GM23248 (cell line): ENCODE results near the gene FKBP5. TPM values are rescaled to one million over a fixed set of nuclear protein-coding genes. Genes with fewer than 3 reads are reported as not detected.

Experiments used
- DNase-seq: peaks from one replicate; pipeline ENCODE4 v3.0.0-alpha.2; 2015
- H2AFZ ChIP-seq: fragments of 200-600 bp; sonication (generic); 2 replicates; pipeline ENCODE4 v1.6.1; 2016; ENCODE audit warnings: antibody characterized with exemption
- H3F3A ChIP-seq: fragments of 200-600 bp; sonication (generic); 2 replicates; pipeline ENCODE4 v1.6.1; 2016; ENCODE audit warnings: mild to moderate bottlenecking, antibody characterized with exemption, mixed run types; ENCODE audit not compliant: insufficient read depth
- H3K27ac ChIP-seq: fragments of 200-600 bp; sonication (generic); 2 replicates; pipeline ENCODE4 v1.5.1; 2016; ENCODE audit warnings: mild to moderate bottlenecking
- H3K27me3 ChIP-seq: fragments of 200-600 bp; sonication (generic); replicated peaks from 2 replicates; pipeline ENCODE4 v1.6.1; 2016; ENCODE audit warnings: mild to moderate bottlenecking; ENCODE audit not compliant: insufficient read depth
- H3K36me3 ChIP-seq: fragments of 200-600 bp; sonication (generic); 2 replicates; pipeline ENCODE4 v1.6.1; 2016; ENCODE audit warnings: low read depth, mild to moderate bottlenecking
- H3K4me1 ChIP-seq: fragments of 200-600 bp; sonication (generic); 2 replicates; pipeline ENCODE4 v1.6.1; 2016; ENCODE audit warnings: mild to moderate bottlenecking; ENCODE audit not compliant: insufficient read depth
- H3K4me2 ChIP-seq: fragments of 200-600 bp; sonication (generic); one replicate; pipeline ENCODE4 v1.6.1; 2016; ENCODE audit warnings: mild to moderate bottlenecking; ENCODE audit not compliant: unreplicated experiment
- H3K4me3 ChIP-seq: fragments of 200-600 bp; sonication (generic); 2 replicates; pipeline ENCODE4 v1.5.1; 2016; ENCODE audit warnings: mild to moderate bottlenecking
- H3K79me2 ChIP-seq: fragments of 200-600 bp; sonication (generic); 2 replicates; pipeline ENCODE4 v1.6.1; 2016; ENCODE audit warnings: mild to moderate bottlenecking; ENCODE audit not compliant: insufficient read depth
- H3K9ac ChIP-seq: fragments of 200-600 bp; sonication (generic); 2 replicates; pipeline ENCODE4 v1.6.1; 2016; ENCODE audit warnings: mild to moderate bottlenecking
- H3K9me2 ChIP-seq: fragments of 200-600 bp; sonication (generic); 2 replicates; pipeline ENCODE4 v1.6.1; 2016; ENCODE audit warnings: mixed run types, mild to moderate bottlenecking, moderate library complexity; ENCODE audit not compliant: insufficient read depth
- H3K9me3 ChIP-seq: fragments of 200-600 bp; sonication (generic); one replicate; pipeline ENCODE4 v1.6.1; 2017; ENCODE audit warnings: low read depth
- H4K20me1 ChIP-seq: fragments of 200-600 bp; sonication (generic); 2 replicates; pipeline ENCODE4 v1.6.0; 2016; ENCODE audit not compliant: insufficient read depth
- EZH2 ChIP-seq: fragments of 200-600 bp; sonication (generic); IDR thresholded peaks from 2 replicates; pipeline ENCODE4 v1.6.1; 2018; ENCODE audit warnings: antibody characterized with exemption, mild to moderate bottlenecking; ENCODE audit not compliant: insufficient read depth, poor library complexity, severe bottlenecking
- EZH2phosphoT487 ChIP-seq: fragments of 200-600 bp; sonication (generic); IDR thresholded peaks from 2 replicates; pipeline ENCODE4 v1.6.1; 2018; ENCODE audit warnings: antibody characterized with exemption, moderate library complexity, mild to moderate bottlenecking, low read depth; ENCODE audit not compliant: insufficient read depth
- WGBS, 2 experiments: methylation state at CpG; one replicate each; pipeline ENCODE4 v1.1.6; 2015 to 2017; ENCODE audit warnings: low lambda C conversion rate in 2 of 2, low coverage in 1 of 2; ENCODE audit errors: missing lambda C conversion rate in 2 of 2; 5-methylcytosine and 5-hydroxymethylcytosine counted together
- in situ Hi-C: fragments of 300-500 bp; cut with MboI; formaldehyde crosslinking; loops from 2 replicates; pipeline ENCODE4 v1.15.0; 2020
- polyA plus RNA-seq: library from polyadenylated mRNA; unstranded; fragments of >200 nt; fragmentation: Nextera tagmentation; extraction: Ambion mirVana; gene quantifications from 2 replicates; pipeline ENCODE4 v1.2.1, GENCODE V29; 2016
- total RNA-seq: library from RNA; depleted of rRNA; stranded (reverse); fragments of >200 nt; shearing (Covaris generic); gene quantifications from 2 replicates; pipeline ENCODE4 v1.2.3, GENCODE V29; 2014

Gene FKBP5
- total and polyA plus RNA-seq, 2 experiments from 2014 or later = 3.6 to 6.3 TPM

GRCh38 chr6:35583893-35584688 is 104.6 kb downstream of the FKBP5 start:
- no peaks in the 10 kb centered on the region for H4K20me1 ChIP-seq
- H3K4me1 ChIP-seq = peaks cover 27% of the 10 kb centered on the region
- H3K9me2 ChIP-seq = no peaks in the 10 kb centered on the region
- in situ Hi-C loops = loop anchor here (5.0 kb wide), 1 partner anchor 153 kb away; the partner anchor contains the start of gene ARMC12
- H3K36me3 ChIP-seq = no peaks in the 10 kb centered on the region
- TF ChIP-seq EZH2 (no peak), EZH2phosphoT487 (no peak)
- no peak overlapping the region for H3K4me3 ChIP-seq
- no peak overlapping the region for H3K4me2 ChIP-seq
- H3K9me3 ChIP-seq = no peaks in the 10 kb centered on the region
- H3F3A ChIP-seq = peaks cover 15% of the 10 kb centered on the region
- DNase-seq = peak; percentile 76
- no peak overlapping the region for H3K9ac ChIP-seq
- no peak overlapping the region for H3K27ac ChIP-seq
- H3K79me2 ChIP-seq = no peaks in the 10 kb centered on the region
- H2AFZ ChIP-seq = no peak overlapping the region
- H3K27me3 ChIP-seq = no peaks in the 10 kb centered on the region
- WGBS, 2 experiments = 31 to 32% methylated on average over 6 of the region's 6 CpGs

DNA sequence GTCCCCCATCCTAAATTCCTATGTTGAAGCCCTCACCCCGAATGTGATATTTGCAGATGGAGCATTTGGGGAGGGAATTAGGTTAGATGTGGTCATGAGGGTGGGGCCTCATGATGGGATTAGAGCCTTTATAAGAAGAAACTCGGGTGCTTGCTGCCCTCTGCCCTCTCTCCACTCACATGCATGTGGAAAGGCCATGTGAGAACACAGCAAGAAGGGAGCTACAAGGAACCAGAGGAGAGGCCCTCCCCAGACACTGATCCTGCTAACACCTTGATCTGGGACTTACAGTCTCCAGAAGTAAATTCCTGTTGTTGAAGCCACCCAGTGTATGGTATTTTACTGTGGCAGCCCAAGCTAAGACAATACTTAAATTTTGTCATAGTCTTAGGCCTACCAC is 106.4 kb downstream of the FKBP5 start:
- peaks cover 15% of the 10 kb centered on the region for H3F3A ChIP-seq
- no peak overlapping the region for H3K4me2 ChIP-seq
- H3K9ac ChIP-seq = no peak overlapping the region
- H3K4me3 ChIP-seq = no peak overlapping the region
- in situ Hi-C loops = loop anchor here (5.0 kb wide), 1 partner anchor 155 kb away; the partner anchor contains the start of gene ARMC12
- 66 to 71% methylated on average over 2 of the region's 2 CpGs for WGBS, 2 experiments
- no peak for DNase-seq
- no peaks in the 10 kb centered on the region for H3K9me2 ChIP-seq
- no peak overlapping the region for H2AFZ ChIP-seq
- H3K9me3 ChIP-seq = no peaks in the 10 kb centered on the region
- no peaks in the 10 kb centered on the region for H3K36me3 ChIP-seq
- no peak overlapping the region for H3K27ac ChIP-seq
- peaks cover 23% of the 10 kb centered on the region for H3K4me1 ChIP-seq
- no peaks in the 10 kb centered on the region for H4K20me1 ChIP-seq
- no peaks in the 10 kb centered on the region for H3K79me2 ChIP-seq
- no peaks in the 10 kb centered on the region for H3K27me3 ChIP-seq
- TF ChIP-seq EZH2phosphoT487 (no peak), EZH2 (no peak)

GRCh38 chr6:35581633-35582032 is 107.1 kb downstream of the FKBP5 start:
- Histone ChIP-seq H3K79me2 (no peaks in the 10 kb centered on the region), H3K9me2 (no peaks in the 10 kb centered on the region), H3K4me1 (peaks cover 16% of the 10 kb centered on the region), H3K9me3 (no peaks in the 10 kb centered on the region), H3K27me3 (no peaks in the 10 kb centered on the region), H3K36me3 (no peaks in the 10 kb centered on the region), H3K4me3 (no peak overlapping the region), H3K9ac (no peak overlapping the region), H2AFZ (no peak overlapping the region), H4K20me1 (no peaks in the 10 kb centered on the region), H3K27ac (no peak overlapping the region), H3K4me2 (no peak overlapping the region), H3F3A (peaks cover 9% of the 10 kb centered on the region)
- no peak for DNase-seq
- 89 to 94% methylated on average over 6 of the region's 6 CpGs for WGBS, 2 experiments
- in situ Hi-C loops = loop anchor here (5.0 kb wide), 1 partner anchor 156 kb away; the partner anchor contains the start of gene ARMC12
- TF ChIP-seq EZH2phosphoT487 = no peak
- TF ChIP-seq EZH2 = no peak

DNA sequence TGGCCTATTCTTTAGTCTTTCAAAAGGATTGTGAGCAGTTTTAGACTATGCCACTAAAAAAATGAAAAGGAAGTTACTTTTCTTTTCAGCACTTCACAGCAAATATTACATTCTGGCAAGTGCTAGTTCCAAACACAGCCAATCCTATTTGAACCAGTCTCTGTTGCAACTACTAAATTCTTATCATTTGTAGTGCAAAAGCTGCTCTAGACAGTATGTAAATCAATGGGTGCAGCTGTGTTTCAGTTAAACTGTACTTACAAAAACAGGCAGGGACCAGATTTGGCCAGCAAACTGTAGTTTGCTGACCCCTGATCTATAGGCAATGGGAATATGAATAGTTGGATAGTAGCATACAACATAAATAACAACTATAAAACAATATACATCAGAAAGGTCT is 107.9 kb downstream of the FKBP5 start:
- H3K27me3 ChIP-seq = no peaks in the 10 kb centered on the region
- no peaks in the 10 kb centered on the region for H3K79me2 ChIP-seq
- H2AFZ ChIP-seq = no peak overlapping the region
- no peak for TF ChIP-seq EZH2phosphoT487
- no peak for TF ChIP-seq EZH2
- H3K9me3 ChIP-seq = no peaks in the 10 kb centered on the region
- in situ Hi-C loops = loop anchor here (5.0 kb wide), 1 partner anchor 156 kb away; the partner anchor contains the start of gene ARMC12
- no peak overlapping the region for H3K4me3 ChIP-seq
- H3K27ac ChIP-seq = no peak overlapping the region
- no peaks in the 10 kb centered on the region for H4K20me1 ChIP-seq
- no peak overlapping the region for H3K4me2 ChIP-seq
- H3K36me3 ChIP-seq = no peaks in the 10 kb centered on the region
- H3K9me2 ChIP-seq = no peaks in the 10 kb centered on the region
- no peak overlapping the region for H3K9ac ChIP-seq
- no peak for DNase-seq
- peaks cover 9% of the 10 kb centered on the region for H3K4me1 ChIP-seq
- peaks cover 1% of the 10 kb centered on the region; the same call in 1 of the 2 replicates for H3F3A ChIP-seq
